Prostate gland (tissue), 2 donors: ENCODE data around the gene ARSB.
"Not testable (repeated sequence)": the region's sequence is repeated elsewhere in the genome, so short reads cannot be mapped to it uniquely, and the experiment has no call there.

Experiments used
- CTCF ChIP-seq, 4 experiments: fragments of 200-600 bp in 2 of 4; fragments of 450-650 bp in 2 of 4; sonication (generic) in 2 of 4; IDR thresholded peaks; 1 replicate in 3 of 4; 2 replicates in 1 of 4; pipeline ENCODE4 v1.5.1; 2016 to 2019; ENCODE audit warnings: antibody characterized with exemption in 4 of 4, mild to moderate bottlenecking in 2 of 4, moderate library complexity in 2 of 4
- POLR2A ChIP-seq: fragments of 450-650 bp; IDR thresholded peaks from one replicate; pipeline ENCODE4 v1.6.1; 2016; ENCODE audit warnings: antibody characterized with exemption, mild to moderate bottlenecking
- POLR2AphosphoS5 ChIP-seq: sonication (generic); formaldehyde crosslinking; IDR thresholded peaks from one replicate; pipeline ENCODE4 v1.6.1; 2017; ENCODE audit warnings: antibody characterized with exemption

DNA sequence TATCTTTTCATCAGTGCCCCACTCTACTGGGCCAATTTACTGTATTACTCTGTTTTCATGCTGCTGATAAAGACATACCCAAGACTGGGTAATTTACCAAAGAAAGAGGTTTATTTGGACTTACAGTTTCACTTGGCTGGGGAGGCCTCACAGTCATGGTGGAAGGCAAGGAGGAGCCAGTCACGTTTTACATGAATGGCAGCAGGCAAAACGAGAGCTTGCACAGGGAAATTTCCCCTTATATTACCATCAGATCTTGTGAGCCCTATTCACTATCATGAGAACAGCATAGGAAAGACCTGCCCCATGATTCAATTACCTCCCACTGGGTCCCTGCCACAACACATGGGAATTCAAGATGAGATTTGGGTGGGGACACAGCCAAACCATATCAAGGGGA lies 119.0 kb downstream of the ARSB start:
- TF ChIP-seq POLR2A; CTCF (IDR thresholded peaks at IDR 0.05); POLR2AphosphoS5: not testable (repeated sequence)
